GM12872 (cell line): ENCODE data around the gene NTS.

ENCODE experiments used
- CTCF ChIP-seq: IDR thresholded peaks from 3 replicates; pipeline ENCODE4 v1.5.1; 2011; ENCODE audit warnings: low read depth, mild to moderate bottlenecking, low read length, moderate library complexity; ENCODE audit not compliant: insufficient read depth

The NTS gene

GRCh38 chr12:85835426-85836196 lies 38.5 kb upstream of the NTS start:
- TF ChIP-seq CTCF: no peak

GRCh38 chr12:85836197-85837090 lies 37.7 kb upstream of the NTS start, which contains the start of gene RASSF9:
Gene RASSF9, minus strand, starts transcription at chr12:85836409. Its CDS starts 208 bp downstream, at chr12:85836201.
- no peak for TF ChIP-seq CTCF

GRCh38 chr12:85843606-85844310 lies 30.3 kb upstream of the NTS start:
- no peak for TF ChIP-seq CTCF

GRCh38 chr12:85849344-85849743 lies 24.8 kb upstream of the NTS start:
- no peak for TF ChIP-seq CTCF

- TF ChIP-seq CTCF: no peak
Observed at GRCh38 chr12:85855305-85855704, 18.8 kb upstream of the NTS start.

GRCh38 chr12:85856966-85857365 lies 17.1 kb upstream of the NTS start:
- TF ChIP-seq CTCF: no peak

- TF ChIP-seq CTCF: no peak
Observed at GRCh38 chr12:85865890-85866289, 8.2 kb upstream of the NTS start.
